Stimulated activated CD4-positive, alpha-beta T cell treated with anti-CD3 and anti-CD28 coated beads, TNF-alpha, amount 100 ng/mL, for 4 hours (primary cell): ENCODE results near the gene RANBP10.

Source experiments
- DNase-seq, 3 experiments: peaks; one replicate each; pipeline ENCODE4 v3.0.0-alpha.2; 2020; ENCODE audit warnings: low read depth in 3 of 3

Gene RANBP10

DNA sequence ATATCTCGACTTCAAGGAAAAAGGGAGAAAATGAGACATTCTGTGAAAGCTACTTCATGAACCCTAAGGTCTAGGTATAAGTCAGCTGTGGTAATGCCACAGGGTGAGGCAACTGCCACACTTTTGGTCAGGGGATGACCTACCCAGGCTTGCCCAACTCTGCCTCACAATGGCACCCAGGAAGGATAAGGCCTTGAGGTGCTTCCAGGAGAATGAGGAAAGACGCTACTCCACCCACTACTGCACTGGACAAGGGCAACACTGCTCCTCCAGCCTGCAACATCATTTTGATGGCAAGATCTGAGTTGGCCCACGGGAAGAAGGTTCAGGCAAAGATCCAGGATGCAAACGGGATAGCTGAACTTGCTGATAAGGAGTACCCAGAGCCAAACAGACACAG lies 65.2 kb downstream of the RANBP10 start:
- DNase-seq: no peak

DNA sequence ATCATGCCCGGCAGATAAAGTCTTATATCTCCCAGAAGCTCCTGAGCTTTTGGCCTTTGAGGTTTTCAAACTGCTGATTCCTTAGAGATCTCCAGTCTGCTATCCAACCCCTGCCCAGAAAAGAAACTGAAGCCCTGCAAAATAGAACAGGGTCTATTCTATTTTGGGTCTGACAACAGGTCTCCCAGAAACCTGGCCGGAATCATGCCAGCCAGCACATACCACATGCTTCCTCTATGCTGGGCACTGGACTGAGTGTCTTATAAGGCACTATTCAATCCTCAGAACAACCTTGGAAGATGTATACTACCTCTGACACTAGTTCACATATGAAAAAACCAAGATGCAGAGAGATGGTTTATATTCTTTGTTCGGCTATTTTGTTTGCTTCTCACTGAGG lies 66.0 kb downstream of the RANBP10 start:
- no peak for DNase-seq

DNA sequence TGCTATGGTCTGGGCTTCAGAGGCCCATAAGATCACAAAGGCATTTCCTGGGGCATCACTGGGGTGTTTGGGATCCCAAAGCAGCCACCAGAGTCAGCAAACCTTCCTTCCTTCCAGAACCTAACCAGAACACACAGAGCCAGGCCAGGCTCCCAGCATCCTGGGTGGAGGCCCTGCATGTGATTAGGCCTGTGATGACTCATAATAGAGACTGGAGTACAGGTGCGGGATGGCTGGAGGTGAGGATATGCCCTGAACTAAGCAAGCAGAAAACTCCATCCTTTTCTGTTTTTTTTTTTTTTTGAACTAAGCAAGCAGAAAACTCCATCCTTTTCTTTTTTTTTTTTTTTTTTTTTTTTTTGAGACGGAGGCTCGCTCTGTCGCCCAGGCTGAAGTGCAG lies 69.5 kb downstream of the RANBP10 start:
- DNase-seq: no peak

DNA sequence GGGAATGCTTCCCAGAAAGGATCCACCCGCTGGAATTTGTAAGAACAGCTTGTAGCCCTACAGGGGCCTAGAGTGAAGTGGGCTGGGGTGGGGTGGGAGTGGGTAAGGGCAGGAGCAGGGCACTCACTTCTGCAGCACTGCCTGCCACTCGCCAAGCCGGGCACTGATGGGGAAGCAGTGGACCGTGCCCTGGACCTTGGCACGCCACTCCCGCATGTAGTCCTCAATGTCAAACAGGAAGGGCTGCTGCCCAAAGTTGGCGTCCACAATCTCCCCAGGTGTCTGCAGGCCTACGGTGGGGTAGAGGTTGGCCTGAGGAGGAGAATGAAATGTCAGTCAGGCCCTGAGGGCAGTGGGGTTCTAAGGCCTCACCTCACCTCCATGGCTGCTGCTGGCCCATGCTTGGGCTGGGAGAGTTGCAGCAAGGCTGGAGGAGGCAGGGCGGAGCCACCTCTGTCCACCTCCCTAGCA lies 71.6 kb downstream of the RANBP10 start:
- no peak for DNase-seq

DNA sequence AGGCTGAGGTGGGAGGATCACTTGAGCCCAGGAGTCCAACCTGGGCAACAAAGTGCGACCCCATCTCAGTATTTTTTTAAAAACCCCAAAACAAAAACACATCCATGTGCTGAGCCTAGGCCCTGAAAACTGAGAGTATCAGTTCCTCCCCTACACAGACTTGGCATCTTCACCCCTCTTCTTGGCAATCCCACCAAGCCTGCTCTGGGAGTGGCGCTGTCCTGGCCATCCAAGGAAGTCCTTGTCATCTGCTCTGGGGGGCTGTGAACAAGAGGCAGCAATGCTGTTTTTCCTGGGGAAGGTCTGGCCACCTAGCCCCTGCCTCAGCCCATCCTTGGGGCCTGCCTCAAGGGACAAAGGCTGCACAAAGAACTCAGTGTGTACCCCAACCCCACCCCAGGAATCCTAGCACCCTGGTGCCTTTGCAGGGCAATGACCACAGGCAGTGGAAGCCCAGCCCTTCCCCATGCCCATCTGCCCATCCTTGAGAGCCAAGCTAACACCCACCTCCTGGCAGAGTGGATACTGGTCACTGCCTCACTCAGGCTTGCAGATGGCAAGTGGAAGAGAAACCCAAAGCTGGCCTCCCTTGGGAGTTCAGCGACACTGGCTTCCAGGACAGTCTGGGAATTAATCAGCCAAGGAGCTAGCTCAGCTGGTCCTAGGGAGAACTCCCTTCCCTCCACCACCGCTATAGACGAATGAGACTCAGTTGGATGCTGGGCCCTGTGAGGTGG lies 72.5 kb downstream of the RANBP10 start:
- DNase-seq: no peak

DNA sequence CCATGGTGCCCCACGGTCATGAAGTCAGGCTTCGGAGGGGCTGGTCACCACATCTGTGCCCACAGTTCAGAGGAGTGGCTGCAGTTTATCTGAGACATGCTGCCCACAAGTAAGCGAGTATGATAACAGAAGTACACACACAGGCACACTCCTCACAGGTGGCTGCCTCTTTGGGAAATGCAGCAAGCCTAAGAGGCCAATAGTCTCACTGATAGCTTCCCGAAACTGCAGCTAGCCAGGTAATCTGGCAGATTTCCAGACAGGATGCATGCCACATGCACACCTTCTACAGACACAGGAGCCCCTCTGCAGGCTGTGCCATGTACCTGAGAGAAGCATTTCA lies 74.6 kb downstream of the RANBP10 start:
- no peak for DNase-seq

DNA sequence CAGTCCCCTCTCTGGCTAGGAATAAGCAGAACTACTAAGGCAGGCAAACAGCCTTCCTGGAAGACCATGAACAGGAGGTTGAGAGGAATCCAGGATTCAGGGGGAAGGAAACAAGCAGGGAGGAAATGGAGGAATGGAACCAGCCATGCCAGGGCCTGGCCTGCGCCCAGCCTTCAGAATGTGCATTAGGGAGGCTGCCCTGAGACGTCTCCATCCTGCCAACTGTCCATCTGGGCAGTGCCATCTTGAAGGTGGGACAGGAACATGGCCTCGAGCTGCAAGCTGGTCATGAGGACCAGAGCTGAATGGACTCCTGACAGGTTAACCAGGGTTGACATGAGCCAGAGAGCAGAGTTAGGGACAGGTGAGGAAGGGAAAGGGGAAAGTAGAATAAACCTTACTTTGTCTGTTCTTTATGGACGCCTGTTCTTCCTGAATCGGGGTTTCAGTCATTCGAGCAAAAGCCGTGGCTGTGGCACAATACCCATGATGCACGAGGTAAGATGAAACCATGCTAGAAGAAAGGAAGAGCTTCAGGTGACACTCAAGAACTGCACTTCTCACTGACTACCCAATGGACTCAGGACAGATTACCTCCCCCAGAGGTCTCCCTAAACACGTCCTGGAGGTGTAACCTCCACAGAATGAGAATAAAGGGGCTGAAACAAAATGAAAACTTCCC lies 75.1 kb downstream of the RANBP10 start:
- DNase-seq: no peak

DNA sequence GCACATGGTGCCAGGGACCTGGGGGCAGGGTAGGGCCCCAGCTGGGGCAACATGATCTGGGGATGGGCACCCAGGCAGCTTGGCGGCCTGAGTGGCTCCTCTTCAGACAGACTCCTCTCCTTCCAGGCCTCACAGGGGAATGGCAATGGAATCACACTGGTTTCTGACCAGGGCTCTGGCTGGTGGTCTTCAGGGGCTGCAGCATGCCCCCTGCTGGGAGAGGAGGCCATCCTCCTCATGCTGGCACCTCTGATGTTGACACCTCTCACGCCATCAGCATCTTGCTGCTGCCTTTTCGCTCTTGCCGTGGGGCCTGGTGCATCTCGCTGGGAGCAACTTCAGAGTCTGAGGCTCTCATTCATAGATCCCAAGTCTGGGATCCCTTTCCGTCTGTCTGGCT lies 76.0 kb downstream of the RANBP10 start:
- DNase-seq: no peak

DNA sequence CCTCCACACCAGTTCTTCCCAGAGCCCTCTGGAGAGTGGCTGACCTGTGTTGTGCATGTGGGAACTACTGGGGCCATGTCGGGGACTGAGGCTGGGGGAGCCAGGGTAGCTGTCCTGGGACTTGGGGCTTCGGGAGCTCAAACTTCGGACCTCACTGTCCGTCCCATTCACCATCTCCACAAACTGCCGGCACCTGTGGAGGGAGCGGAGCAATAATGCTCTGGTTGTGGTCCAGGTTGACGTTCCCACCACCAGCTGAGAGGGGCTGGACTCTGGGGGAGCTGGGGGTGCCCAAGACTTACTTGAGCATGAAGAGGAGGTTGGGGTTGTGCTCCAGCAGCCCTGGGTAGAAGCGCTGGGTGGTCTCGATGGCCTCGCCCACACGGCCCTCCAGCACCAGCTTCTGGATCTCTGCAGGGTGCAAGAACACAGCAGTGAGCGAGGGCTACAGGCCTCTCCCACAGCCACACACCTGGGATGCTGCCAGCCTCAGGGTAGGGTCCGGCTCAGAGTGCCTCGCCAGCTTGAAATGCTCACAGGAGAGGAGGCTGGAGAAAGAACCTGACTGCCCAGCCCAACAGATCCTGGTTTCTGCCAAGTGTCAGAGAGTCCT lies 76.6 kb downstream of the RANBP10 start:
- no peak for DNase-seq

DNA sequence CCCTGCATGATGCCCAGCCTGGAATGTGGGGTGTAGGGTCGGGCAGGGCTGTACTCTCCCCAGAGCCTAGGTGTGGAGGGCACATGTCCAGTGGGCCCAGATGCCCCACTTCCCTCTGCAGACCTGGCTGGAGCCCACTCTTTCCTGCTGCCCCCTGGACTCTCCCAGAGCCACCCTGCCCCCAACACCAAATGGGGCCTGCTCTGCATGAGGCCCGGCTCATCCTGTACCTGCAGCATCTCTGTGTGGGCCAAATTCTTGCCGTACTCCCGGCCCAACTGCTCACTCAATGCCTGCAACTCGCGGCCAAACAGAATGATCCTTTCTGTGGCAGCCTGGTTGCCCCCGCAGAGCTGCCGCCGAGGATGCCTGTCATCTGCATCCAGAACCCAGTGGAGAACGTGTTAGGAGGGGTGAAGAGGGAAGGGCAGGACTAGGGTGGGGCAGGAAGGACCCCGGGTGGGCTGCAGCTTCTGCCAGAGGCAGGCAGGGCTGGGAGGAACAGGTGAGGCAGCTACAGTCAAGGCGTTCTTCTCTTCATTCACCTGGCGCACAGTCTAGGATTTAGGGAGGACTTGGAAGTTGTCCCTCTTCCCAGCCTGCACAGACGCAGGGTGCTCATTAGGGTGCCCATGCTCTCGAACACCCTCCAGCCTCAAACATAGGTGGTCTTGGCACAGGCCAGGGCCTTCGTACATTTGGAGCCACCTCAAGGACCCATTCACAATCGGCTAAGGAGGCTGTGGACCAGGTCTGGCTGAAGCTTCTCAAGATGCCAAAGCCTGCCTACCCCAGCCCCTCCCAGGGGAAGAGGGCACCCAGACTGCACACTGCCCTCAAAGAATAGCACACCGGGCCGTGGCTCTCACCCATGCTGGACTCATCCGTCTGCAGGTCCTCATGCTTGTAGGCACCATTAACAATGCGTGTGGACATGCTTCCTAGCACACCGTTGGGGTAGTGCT lies 78.6 kb downstream of the RANBP10 start:
- no peak for DNase-seq

DNA sequence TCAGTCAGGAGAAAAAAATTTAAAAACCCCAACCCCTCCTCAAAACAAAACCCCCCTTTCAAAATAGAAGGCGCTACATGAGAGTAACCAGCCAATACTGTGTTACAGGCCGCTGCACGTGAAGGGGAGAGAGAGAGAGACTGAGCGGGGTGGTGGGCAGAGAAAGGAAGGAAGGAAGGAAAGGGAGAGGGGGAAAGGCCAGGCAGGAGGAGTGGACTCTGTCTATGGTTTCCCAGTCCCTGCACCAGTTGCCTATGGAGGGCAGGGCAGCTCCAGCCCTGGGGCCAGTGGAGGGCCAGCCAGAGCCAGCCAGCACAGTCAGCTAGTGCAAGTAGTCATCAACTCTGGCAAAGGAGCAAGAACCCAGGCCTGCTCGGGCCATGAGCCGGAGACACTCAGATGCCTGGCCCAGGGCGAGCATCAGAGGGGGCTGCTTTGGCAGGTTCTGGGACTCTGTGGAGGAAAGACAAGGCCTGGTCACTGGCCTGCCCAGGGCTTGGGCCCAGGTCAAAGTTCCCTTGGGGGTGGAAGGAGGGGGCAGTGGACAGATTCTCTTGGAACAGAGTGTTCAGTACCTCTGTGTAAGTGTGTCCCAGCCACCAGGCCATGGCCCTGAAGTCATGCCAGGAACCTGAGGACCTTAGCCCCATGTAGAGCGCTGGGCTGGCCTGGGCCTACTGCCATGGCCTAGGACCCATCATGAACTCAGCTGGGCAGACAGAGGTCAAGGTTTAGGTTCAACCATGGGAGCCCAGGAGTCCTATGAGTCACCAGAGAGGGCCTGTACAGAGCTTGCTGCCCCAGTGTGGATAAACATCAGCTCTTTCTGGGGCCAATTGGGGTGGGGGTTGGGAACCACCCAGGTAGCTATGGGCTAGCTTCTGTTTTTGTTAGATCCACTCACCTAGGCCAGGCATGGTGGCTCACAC lies 80.0 kb downstream of the RANBP10 start:
- DNase-seq: no peak

DNA sequence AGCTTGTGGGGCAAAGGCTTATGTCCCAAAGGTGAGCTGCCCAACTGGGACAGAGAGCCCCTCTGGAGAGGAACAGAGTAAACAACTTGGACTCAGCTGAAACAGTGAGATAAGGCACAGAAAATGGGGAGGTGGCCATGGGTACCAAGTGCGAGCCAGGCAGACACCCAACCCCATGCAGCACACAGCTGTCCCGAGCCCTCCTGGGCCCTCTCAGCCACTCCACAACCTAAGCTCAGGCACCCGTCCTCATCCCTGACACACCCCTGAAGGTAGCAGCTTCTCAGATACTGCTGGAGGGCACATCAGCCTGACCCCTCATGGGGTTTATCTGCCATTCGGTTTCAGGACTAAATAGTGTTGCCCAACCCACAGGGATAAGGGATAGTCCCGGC lies 82.5 kb downstream of the RANBP10 start:
- no peak for DNase-seq

DNA sequence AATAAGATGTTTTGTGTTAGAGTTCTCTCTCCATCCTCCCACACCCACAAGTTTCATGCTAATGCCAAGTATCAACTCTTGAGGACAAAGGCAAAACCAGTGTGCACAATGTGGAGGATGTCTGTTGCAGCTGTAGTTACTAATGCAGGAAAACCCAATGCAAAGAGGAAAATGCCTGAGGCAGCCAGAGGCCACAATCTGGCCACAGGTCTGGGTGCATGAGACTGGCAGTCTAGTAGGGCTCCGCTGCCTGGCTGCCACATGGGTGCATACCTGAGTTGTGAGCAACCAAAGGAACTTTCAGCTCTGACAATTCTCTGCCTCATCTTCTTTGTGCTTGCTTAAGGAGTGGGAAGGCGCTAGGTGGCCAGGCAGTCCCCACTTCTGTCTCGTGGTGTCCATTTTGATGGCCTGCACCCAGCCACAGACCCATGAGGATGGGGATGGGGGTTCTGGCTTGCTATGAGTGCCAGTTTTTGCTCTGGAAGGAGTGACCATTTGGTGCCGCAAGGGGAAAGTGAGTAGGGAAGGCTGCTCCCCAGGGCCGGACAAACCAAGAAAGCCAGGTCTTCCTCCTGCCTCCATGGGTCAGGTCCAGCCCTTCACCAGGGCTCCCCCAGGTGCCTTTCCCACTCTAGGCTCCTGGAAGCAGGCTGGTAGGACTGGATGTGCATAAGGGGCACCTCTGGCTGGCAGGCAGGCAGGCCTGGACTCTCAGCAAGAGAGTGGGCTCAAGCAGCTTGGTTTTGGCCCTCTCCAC lies 83.0 kb downstream of the RANBP10 start:
- no peak for DNase-seq

DNA sequence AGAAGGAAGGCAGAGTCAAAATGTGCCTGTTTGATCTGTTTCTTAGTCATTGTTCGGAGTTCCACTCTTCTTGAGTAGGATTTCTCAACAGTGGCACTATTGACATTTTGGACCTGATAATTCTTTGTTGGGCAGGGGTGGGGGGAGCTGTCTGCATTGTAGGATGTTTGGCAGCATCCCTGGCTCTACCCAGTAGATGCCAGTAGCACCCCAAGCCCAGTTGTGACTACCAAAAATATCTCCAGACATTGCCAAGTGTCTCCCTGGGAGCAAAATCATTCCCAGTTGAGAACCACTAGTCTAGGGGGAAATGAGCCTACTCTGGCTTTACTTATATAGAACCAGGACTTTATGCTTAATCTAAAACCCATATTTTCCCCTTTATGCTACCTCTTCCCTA lies 86.1 kb downstream of the RANBP10 start:
- no peak for DNase-seq

DNA sequence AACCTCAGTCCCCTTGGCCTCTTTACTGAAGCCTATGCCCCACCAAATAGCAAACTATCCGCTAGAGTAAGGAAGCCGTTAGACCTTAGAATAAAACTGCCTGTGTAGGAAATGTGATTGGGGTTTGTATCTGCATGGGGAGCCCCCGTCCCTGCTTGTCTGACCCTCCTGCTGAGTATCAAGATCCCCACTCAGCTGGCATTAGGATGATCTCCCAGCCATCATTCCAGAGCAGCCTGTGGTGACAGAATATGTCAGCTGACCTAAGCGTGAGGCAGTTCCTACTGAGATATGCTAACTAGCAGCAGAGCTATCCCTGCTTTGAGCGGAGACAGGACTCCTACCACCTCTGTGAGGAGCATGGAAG lies 86.6 kb downstream of the RANBP10 start:
- no peak for DNase-seq

DNA sequence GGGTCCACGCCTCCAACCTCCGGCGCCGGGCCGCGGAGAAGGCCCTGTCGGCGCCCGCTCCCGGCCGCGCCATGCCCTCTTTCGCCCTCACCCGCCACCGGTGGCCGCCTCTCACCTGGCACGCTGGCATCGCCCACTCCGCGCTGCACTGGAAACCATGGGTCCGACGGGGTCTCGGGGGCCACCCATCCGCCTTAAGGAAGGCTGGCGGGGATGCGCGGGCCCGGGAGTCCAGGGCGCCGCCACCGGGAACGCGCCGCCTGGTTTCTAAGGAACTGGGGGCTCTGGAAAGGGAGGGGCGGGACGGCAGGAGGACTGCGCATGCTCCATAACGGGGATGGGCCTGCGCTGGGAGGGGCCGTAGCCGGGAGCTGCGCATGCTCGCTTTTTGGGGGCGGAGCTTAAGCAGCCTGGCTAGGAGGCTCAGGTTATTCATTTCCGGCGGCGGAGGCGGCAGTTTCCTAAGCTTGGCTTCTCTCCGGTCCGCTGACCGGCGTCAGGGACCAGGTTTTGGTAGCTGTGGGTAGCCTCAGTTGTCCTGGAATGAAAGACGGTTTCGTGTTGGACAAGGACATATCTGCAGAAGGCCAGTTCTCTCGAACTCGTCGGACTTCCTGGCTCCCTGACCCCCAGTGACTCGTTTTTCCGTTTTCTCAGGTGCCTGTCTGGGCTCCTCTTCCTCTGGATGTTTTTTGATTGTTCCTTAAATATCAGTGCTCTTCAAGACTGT lies 87.1 kb downstream of the RANBP10 start, which contains the start of gene GFOD2:
Gene GFOD2, minus strand, starts transcription at position 269 of the 730 bp plus-strand sequence. CDS start 33,601 bp downstream, outside the sequence.
- DNase-seq: peak; percentile 96 to 99 (median 99)

DNA sequence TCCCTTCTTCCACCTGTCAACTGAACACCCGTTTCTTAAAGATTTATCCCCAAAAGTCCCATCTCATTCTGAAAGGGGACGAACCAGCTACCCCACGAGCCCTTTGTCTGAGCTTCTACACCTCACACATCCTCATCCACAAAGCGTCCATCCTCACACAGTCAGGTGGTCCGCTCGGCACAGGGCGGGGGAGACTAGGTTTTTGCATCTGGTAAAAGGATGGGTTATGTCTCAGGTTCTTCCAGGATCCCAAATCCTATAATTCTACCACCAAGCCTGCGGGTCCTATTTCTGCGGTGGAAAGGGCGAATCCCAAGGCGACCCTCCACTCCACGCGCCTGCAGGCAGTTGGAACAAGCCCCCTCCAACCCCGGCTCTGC lies 87.7 kb downstream of the RANBP10 start:
- DNase-seq: peak in 1 of 3 experiments; percentile 5

DNA sequence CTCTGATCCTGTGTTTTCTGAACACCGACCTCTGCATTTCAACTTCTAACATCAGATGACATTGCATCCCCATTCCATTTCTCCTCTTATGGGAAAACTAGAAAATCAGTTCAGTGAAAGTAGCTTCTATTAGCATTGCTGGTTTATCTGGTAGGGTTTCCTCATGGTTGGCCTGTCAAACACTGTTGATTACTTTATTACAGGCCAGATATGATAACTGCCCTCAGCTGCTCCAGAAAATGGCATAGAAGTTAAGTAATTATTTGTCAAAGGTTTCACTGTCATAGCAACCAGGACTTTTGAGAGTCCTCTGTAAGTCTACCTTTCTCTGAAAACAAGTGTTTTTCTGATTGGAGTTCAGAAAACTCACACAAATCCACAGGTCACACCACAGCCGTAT lies 90.3 kb downstream of the RANBP10 start:
- DNase-seq: no peak

DNA sequence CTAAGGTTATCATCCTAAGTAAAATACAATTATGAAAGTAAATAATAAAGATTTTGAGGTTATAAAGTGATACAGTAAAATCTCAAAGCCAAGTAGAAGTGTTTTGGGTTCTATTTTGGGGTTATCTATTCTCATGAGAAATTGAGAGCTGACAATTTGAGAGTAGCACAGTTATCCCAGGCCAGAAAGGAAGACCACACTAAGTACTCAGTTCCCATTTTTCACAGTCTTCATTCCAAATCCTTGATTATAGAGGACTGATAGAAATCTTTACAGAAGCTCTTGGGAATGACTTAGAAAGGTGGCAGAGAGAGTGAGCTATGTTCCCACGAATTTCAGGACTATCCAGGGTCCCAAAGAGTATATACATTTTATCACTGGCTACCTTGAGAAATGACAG lies 91.8 kb downstream of the RANBP10 start:
- no peak for DNase-seq
